ENCODE results near the gene CNTNAP2. TPM values are rescaled to one million over a fixed set of nuclear protein-coding genes. Genes with fewer than 3 reads are reported as not detected.

CNTNAP2 gene
- total RNA-seq, 2 donors from 2014 or later = 0.37 TPM; not detected in 1

DNA sequence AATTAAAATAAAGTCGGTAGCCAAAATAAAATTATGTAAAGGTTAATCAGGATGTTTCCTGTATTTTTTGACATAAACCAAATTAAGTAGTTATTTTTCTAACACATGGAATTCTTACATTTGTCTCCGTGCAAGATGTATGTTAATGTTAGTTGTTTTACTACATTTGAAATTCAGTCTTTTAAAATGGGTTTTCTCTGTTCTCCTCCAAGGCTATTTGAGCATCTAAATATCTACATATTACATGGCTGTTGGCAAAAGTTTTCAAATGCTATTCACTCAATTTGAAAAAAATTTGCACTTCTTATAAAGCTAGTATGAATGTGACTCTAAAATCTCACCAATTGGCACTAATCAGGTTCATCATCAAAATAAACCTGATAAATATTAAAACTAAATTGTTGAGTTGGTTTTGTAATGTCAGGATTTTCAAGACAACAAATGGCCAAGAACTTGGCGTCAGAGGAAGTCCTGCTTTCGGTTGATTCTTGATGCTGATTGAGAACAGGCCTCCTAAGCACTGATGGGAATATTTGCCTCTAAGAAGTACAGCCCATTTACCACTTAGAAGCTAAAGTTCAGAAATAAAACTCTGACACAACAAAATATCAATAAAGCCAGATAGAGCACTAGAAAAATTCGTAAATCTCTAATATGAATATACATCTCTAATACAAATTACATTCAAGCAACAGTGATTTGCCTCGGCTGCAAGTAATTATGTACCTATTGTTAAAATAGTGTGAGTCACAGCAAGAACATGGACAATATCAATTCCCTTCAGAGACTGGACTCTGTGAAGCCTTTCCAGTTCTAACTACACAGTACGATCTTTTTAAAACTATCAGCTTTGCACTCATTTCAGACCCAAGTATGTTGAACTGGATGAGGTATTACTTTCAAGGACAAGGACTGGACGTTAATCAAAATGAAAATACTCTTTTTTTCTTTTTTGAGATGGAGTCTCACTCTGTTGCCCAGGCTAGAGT is 1740.8 kb downstream of the CNTNAP2 start:
- H3K9me3 ChIP-seq (ENCODE audit: control insufficient read depth, low read length, poor library complexity, severe bottlenecking) = no peaks in the 10 kb centered on the region
- H3K4me3 Mint-ChIP-seq = no peak overlapping the region
- no peak for DNase-seq
- no peaks in the 10 kb centered on the region for H3K27me3 Mint-ChIP-seq
- ATAC-seq = no peak
- H3K36me3 Mint-ChIP-seq (ENCODE audit: low read depth) = no peaks in the 10 kb centered on the region
- H3K27ac Mint-ChIP-seq = no peak overlapping the region
- no peaks in the 10 kb centered on the region for H3K4me1 Mint-ChIP-seq

DNA sequence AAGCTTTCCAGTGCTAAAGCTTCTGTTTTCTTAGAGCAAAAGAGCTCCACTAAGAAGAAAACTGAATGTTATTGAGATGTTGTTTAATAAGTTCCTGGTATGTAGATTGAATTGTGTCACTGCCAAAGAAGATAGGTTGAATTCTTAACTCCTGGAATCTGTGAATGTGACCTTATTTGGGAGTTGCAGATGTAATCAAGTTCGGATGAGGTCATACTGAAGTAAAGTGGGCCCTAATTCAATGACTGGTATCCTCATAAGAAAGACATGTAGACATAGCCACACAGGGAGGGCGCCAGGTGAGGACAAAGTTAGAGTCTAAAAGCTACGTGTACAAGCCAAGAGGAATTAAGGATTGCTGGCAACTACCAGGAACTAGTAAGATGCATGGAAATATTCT is 1741.8 kb downstream of the CNTNAP2 start:
- H3K9me3 ChIP-seq (ENCODE audit: control insufficient read depth, low read length, poor library complexity, severe bottlenecking) = no peaks in the 10 kb centered on the region
- H3K4me1 Mint-ChIP-seq = no peaks in the 10 kb centered on the region
- H3K36me3 Mint-ChIP-seq (ENCODE audit: low read depth) = no peaks in the 10 kb centered on the region
- H3K27me3 Mint-ChIP-seq = no peaks in the 10 kb centered on the region
- DNase-seq (no peak), ATAC-seq (no peak)
- no peak overlapping the region for H3K27ac Mint-ChIP-seq
- no peak overlapping the region for H3K4me3 Mint-ChIP-seq

DNA sequence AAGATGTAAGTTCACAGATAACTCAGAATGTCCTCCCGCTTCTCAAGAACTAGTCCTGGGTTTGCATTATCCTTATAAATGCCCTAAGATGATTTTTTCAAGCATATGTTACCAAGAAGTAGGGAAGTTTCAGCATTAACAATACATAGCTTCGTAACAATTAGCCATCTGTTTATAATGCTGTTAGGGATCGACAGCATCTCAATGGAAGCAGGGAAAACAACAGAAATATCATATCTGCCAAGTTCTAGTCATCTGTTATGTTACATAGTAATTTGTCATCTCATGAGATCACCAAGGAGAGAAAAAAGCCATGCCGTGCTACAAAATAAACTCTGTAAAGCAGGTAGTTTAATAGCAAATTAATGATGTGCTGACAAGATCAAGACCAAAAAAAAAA is 1742.4 kb downstream of the CNTNAP2 start:
- Mint-ChIP-seq H3K4me1 (no peaks in the 10 kb centered on the region), H3K27me3 (no peaks in the 10 kb centered on the region), H3K36me3 (ENCODE audit: low read depth) (no peaks in the 10 kb centered on the region), H3K4me3 (no peak overlapping the region), H3K27ac (no peak overlapping the region)
- no peak for ATAC-seq
- DNase-seq = no peak
- no peaks in the 10 kb centered on the region for H3K9me3 ChIP-seq (ENCODE audit: control insufficient read depth, low read length, poor library complexity, severe bottlenecking)

DNA sequence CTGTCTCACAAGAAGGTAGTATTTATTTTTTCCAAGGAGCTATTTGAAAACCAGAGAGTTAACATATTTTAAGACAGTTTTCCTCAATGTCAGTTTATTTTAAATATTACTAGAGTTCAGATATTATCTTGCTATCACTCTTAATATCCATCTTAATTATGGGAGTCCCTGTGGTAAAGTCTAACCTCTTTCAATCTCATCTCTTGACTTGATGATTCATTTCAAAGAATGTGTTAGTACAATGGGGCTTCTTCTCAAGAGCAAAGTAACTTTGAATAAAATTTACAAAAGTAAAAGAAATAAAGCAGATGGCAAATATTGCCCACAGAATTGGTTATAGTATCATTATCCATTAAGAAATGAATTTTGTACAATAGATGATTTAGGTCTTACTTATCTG is 1742.9 kb downstream of the CNTNAP2 start:
- no peak overlapping the region for H3K27ac Mint-ChIP-seq
- H3K27me3 Mint-ChIP-seq = no peaks in the 10 kb centered on the region
- DNase-seq (no peak), ATAC-seq (no peak)
- no peaks in the 10 kb centered on the region for H3K36me3 Mint-ChIP-seq (ENCODE audit: low read depth)
- H3K4me3 Mint-ChIP-seq = no peak overlapping the region
- H3K9me3 ChIP-seq (ENCODE audit: control insufficient read depth, low read length, poor library complexity, severe bottlenecking) = no peaks in the 10 kb centered on the region
- H3K4me1 Mint-ChIP-seq = no peaks in the 10 kb centered on the region

DNA sequence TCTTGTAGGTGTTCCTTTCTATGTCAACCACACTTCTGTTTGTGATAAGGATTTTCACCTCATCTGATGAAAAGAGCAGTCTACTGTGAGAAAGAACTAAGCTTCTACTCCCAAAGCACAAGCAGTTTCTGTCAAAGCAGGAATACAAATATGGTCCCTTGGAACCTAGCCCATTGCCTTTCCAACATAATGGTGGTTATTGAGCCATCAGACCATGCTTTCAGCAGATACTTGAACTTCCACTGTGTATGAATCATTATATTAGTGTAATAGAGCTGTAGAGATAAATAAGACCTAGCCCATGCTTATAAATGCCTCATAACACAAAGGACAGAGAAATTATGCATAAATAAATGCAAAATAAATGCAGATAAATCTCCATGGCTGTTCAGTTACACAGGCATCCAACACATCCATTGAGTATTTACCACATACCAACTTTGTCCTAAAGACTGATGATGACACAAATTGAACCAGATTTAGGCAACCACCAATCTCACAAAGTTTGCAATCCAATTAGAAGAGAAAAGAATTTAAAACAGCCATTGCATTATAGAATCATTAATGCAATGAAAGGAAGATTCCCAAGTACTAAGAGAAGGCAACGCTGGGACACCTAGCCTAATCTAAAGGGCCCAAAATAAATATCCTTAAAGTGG is 1744.6 kb downstream of the CNTNAP2 start:
- Mint-ChIP-seq H3K4me3 (no peak overlapping the region), H3K36me3 (ENCODE audit: low read depth) (no peaks in the 10 kb centered on the region), H3K27me3 (no peaks in the 10 kb centered on the region), H3K4me1 (no peaks in the 10 kb centered on the region), H3K27ac (no peak overlapping the region)
- H3K9me3 ChIP-seq (ENCODE audit: control insufficient read depth, low read length, poor library complexity, severe bottlenecking) = no peaks in the 10 kb centered on the region
- DNase-seq (no peak), ATAC-seq (no peak)

DNA sequence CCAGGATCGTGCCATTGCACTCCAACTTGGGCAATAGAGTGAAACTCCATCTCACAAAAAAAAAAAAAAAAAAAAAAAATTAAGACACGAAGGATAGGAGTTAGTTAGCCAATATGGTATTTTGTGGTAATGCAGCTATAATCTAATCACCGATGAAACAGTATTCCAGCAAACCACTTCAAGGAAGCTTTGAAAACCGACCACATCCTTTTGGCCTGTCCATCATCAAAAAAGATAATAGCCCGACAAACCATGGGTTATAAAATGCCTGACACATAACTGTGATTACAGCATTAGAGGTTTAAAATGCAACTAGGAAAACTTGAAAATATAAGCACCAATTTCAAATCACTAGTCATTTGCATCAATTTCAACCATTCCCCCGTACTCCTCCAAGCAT is 1745.3 kb downstream of the CNTNAP2 start:
- Mint-ChIP-seq H3K4me3 (no peak overlapping the region), H3K4me1 (no peaks in the 10 kb centered on the region), H3K27me3 (no peaks in the 10 kb centered on the region), H3K27ac (no peak overlapping the region), H3K36me3 (ENCODE audit: low read depth) (no peaks in the 10 kb centered on the region)
- no peak for DNase-seq
- H3K9me3 ChIP-seq (ENCODE audit: control insufficient read depth, low read length, poor library complexity, severe bottlenecking) = no peaks in the 10 kb centered on the region
- ATAC-seq = no peak

DNA sequence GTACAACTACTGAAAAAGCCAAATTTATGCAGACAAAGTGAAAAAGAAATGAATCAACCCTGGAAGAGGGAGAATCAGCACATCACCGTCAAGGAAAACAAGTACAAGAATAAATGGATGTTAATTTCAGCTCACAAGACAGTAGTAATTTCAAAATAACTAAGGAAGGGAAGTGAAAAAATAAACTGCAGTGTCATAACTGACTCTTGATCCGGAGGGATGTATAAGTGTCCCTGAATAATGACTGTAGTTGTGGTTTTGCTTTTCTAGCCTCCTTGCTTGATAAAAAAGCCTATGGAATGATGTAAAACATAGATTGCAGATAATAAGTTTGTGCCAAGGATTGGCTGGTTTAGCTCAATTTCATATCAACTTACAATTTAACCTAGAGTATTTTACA is 1752.9 kb downstream of the CNTNAP2 start:
- H3K27me3 Mint-ChIP-seq = no peaks in the 10 kb centered on the region
- H3K4me3 Mint-ChIP-seq = no peak overlapping the region
- H3K4me1 Mint-ChIP-seq = no peaks in the 10 kb centered on the region
- H3K9me3 ChIP-seq (ENCODE audit: control insufficient read depth, low read length, poor library complexity, severe bottlenecking) = no peaks in the 10 kb centered on the region
- no peaks in the 10 kb centered on the region for H3K36me3 Mint-ChIP-seq (ENCODE audit: low read depth)
- DNase-seq = no peak
- H3K27ac Mint-ChIP-seq = no peak overlapping the region
- ATAC-seq = no peak

DNA sequence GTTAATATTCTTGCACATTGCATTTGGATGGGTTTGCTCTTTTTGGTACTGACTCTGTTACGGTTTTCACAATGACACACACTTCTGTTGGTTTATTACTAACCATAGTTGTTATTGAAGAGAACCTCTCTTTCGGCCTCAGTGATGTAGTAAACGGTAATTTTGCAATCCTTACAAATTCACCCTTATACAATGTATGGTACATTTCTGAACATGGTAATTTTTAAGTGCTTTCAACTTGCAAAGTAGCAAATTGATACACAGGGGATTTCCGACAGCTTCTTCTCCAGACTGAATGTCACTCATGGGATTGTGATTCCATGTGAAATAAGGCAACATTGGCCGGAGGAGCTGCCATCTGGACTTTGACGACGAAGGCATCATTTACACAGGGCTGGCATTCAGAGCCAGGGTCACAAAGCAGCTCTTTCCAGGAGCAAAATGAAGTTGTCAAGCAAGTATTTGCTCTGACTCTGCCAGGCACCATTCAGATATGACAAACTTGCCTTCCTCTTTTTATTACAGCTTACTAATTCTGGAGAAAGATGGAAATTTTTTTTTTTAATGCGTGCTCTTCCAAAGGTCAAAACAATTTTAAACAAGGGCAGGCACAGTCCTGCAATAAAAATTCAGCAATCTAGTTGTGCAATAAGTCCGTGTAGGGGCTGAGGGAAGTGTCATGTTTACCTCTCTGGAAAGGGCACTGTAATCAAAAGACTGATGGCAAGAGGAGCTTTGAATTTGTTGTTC is 1762.5 kb downstream of the CNTNAP2 start:
- H3K36me3 Mint-ChIP-seq (ENCODE audit: low read depth) = no peaks in the 10 kb centered on the region
- ATAC-seq (no peak), DNase-seq (no peak)
- H3K4me3 Mint-ChIP-seq = no peak overlapping the region
- H3K27ac Mint-ChIP-seq = no peak overlapping the region
- no peaks in the 10 kb centered on the region for H3K9me3 ChIP-seq (ENCODE audit: control insufficient read depth, low read length, poor library complexity, severe bottlenecking)
- H3K4me1 Mint-ChIP-seq = no peaks in the 10 kb centered on the region
- no peaks in the 10 kb centered on the region for H3K27me3 Mint-ChIP-seq

DNA sequence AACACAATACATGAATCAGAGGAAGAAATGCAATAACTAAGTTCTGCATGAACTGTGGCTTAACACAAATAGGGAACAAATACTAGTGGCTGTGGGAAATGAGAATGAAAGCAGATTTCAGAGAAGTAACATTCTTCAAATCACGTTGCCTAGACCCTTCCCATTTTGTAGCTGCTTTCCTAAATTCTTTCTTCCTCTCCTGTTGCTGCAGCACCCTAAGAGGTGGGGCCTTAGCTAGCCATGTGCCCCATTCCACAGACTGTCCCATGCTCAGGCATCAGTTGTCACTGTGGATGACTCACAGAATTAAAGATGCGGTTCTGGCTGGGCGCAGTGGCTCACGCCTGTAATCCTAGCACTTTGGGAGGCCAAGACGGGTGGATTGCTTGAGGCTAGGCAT is 1769.3 kb downstream of the CNTNAP2 start:
- DNase-seq (no peak), ATAC-seq (no peak)
- H3K27me3 Mint-ChIP-seq = no peaks in the 10 kb centered on the region
- no peak overlapping the region for H3K4me3 Mint-ChIP-seq
- no peaks in the 10 kb centered on the region for H3K4me1 Mint-ChIP-seq
- H3K36me3 Mint-ChIP-seq (ENCODE audit: low read depth) = no peaks in the 10 kb centered on the region
- H3K27ac Mint-ChIP-seq = no peak overlapping the region
- H3K9me3 ChIP-seq (ENCODE audit: control insufficient read depth, low read length, poor library complexity, severe bottlenecking) = peaks cover 3% of the 10 kb centered on the region

DNA sequence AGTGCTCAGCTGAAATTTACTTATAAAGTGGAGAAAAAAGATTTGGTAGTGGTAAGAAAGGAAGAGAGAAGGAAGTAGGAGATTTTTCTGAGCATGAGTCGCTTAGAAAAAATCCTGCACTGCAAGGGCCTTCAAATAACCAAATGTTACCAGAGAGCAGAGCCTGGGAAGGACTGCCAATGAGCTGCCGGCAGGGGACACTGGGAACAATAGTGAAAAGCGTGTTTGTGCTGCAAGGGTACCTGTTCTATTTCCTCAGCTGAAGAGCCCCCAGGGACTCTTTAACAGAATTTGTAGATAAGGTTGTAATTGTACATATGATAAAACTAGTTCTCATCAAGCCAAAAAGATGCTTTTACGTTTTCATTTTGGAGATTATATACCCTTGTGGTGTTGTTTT is 1777.7 kb downstream of the CNTNAP2 start:
- no peak for DNase-seq
- no peak overlapping the region for H3K4me3 Mint-ChIP-seq

DNA sequence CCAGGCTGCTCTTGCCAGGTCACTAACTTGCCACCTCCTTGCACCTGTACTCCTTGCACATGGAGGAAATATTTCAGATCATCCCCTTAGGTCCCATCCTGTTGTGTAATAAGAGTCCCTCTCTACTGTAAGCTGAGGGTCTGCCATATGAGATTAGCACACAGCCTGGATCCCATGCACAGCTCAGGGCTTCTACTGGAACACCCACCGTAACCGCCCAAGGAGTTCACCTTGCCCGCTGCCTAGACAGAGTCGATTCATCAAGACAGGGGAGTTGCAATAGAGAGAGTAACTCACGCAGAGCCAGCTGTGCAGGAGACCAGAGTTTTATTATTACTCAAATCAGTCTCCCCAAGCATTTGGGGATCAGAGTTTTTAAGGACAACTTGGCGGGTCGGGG is 1779.5 kb downstream of the CNTNAP2 start:
- Mint-ChIP-seq H3K27me3 (no peaks in the 10 kb centered on the region), H3K4me1 (no peaks in the 10 kb centered on the region), H3K4me3 (no peak overlapping the region), H3K36me3 (ENCODE audit: low read depth) (no peaks in the 10 kb centered on the region), H3K27ac (no peak overlapping the region)
- no peaks in the 10 kb centered on the region for H3K9me3 ChIP-seq (ENCODE audit: control insufficient read depth, low read length, poor library complexity, severe bottlenecking)
- ATAC-seq (no peak), DNase-seq (no peak)

More for the DNA sequence above, 1777.7 kb downstream of the CNTNAP2 start:
- no peaks in the 10 kb centered on the region for H3K9me3 ChIP-seq (ENCODE audit: control insufficient read depth, low read length, poor library complexity, severe bottlenecking)
- H3K27ac Mint-ChIP-seq = no peak overlapping the region
- ATAC-seq = no peak
- no peaks in the 10 kb centered on the region for H3K4me1 Mint-ChIP-seq
- H3K36me3 Mint-ChIP-seq (ENCODE audit: low read depth) = no peaks in the 10 kb centered on the region
- H3K27me3 Mint-ChIP-seq = no peaks in the 10 kb centered on the region

DNA sequence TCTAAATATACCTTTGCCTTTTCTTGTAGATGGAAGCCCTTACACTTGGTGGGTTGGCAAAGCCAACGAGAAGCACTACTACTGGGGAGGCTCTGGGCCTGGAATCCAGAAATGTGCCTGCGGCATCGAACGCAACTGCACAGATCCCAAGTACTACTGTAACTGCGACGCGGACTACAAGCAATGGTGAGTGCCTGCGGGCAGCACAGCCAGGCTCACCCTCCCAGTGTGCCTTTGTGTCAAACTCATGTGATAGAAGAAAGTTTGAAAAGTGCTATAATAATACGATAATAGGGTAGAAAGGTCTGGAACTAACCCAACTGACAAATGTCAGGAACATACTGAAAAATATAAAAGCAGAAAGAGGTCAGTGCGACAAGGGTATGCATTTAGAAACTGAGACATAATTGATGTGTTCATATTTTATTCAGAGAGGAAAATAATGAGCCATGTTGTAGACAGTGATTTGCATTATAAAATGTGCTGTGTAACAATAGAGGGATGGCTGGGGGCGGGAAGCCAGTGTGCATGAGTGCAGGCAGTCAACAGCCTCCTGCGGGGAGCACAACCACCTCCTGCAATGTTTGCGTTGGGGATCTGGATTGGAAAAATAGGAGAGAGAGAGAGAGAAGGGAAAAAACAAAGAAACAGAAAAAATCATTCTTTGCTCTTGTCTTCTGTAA is 1787.1 kb downstream of the CNTNAP2 start:
- Mint-ChIP-seq H3K27me3 (no peaks in the 10 kb centered on the region), H3K4me1 (no peaks in the 10 kb centered on the region), H3K4me3 (no peak overlapping the region), H3K36me3 (ENCODE audit: low read depth) (no peaks in the 10 kb centered on the region), H3K27ac (no peak overlapping the region)
- DNase-seq = no peak
- peaks cover 3% of the 10 kb centered on the region for H3K9me3 ChIP-seq (ENCODE audit: control insufficient read depth, low read length, poor library complexity, severe bottlenecking)
- no peak for ATAC-seq

DNA sequence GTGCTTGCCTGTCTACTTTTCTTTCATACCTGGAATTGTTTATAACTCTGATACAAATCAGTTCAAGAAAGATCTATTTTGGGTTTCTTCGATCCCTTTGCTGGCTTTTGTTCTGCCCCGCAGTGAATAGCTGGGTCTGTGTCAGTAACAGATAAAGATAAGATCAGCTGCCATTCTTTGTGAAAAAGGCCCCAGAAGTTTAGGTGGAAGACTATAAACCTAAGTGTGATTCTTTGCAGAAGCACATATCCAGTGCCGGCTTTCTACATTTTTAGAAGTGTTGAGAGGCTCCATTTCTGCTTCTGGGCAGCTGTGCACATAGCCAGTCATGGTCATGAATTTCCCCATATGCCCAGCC is 1787.6 kb downstream of the CNTNAP2 start:
- no peak for DNase-seq
- Mint-ChIP-seq H3K4me1 (no peaks in the 10 kb centered on the region), H3K27ac (no peak overlapping the region), H3K4me3 (no peak overlapping the region), H3K36me3 (ENCODE audit: low read depth) (no peaks in the 10 kb centered on the region), H3K27me3 (no peaks in the 10 kb centered on the region)
- no peak for ATAC-seq
- peaks cover 3% of the 10 kb centered on the region for H3K9me3 ChIP-seq (ENCODE audit: control insufficient read depth, low read length, poor library complexity, severe bottlenecking)
